Measurements from ENCODE around the gene ARHGEF39.

ARHGEF39 gene

DNA sequence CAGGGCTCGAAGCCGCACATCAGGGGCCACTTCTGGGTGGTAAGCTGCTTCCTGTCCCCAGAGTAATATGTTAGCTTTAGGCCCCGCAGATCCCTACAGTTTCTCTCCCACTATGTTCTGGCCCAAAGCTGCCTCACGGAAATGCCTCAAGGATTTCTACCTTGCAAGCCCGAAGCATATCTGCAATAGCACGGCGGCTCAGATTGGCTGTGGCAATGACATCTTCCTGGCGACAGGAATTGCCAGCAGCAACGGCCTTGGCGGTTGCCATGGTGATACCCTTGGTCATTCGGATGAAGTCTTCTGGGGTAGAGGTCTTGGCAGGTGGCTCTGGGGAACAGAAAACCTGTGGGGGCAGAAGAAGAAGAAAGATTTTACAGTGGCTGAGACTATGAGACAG, 35.0 kb upstream of the ARHGEF39 start:
- TF ChIP-seq, protein P1, sequence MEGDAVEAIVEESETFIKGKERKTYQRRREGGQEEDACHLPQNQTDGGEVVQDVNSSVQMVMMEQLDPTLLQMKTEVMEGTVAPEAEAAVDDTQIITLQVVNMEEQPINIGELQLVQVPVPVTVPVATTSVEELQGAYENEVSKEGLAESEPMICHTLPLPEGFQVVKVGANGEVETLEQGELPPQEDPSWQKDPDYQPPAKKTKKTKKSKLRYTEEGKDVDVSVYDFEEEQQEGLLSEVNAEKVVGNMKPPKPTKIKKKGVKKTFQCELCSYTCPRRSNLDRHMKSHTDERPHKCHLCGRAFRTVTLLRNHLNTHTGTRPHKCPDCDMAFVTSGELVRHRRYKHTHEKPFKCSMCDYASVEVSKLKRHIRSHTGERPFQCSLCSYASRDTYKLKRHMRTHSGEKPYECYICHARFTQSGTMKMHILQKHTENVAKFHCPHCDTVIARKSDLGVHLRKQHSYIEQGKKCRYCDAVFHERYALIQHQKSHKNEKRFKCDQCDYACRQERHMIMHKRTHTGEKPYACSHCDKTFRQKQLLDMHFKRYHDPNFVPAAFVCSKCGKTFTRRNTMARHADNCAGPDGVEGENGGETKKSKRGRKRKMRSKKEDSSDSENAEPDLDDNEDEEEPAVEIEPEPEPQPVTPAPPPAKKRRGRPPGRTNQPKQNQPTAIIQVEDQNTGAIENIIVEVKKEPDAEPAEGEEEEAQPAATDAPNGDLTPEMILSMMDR (conservative IDR thresholded peaks at IDR 0.05; ENCODE audit: low read depth, low read length): no peak
- no peak for DNase-seq (ENCODE audit: low read depth)
- H3K4me3 ChIP-seq (ENCODE audit: low read length): no peak overlapping the region

GRCh38 chr9:35698231-35698630, 33.2 kb upstream of the ARHGEF39 start:
- no peak for DNase-seq (ENCODE audit: low read depth)
- no peak overlapping the region for H3K4me3 ChIP-seq (ENCODE audit: low read length)
- TF ChIP-seq, protein P1 (conservative IDR thresholded peaks at IDR 0.05; ENCODE audit: low read depth, low read length): no peak

GRCh38 chr9:35697486-35697885, 32.5 kb upstream of the ARHGEF39 start:
- TF ChIP-seq, protein P1 (conservative IDR thresholded peaks at IDR 0.05; ENCODE audit: low read depth, low read length): no peak
- H3K4me3 ChIP-seq (ENCODE audit: low read length): no peak overlapping the region
- no peak for DNase-seq (ENCODE audit: low read depth)

GRCh38 chr9:35696520-35697215, 31.7 kb upstream of the ARHGEF39 start:
- DNase-seq (ENCODE audit: low read depth): no peak
- TF ChIP-seq, protein P1 (conservative IDR thresholded peaks at IDR 0.05; ENCODE audit: low read depth, low read length): peak; percentile 97
- no peak overlapping the region for H3K4me3 ChIP-seq (ENCODE audit: low read length)

DNA sequence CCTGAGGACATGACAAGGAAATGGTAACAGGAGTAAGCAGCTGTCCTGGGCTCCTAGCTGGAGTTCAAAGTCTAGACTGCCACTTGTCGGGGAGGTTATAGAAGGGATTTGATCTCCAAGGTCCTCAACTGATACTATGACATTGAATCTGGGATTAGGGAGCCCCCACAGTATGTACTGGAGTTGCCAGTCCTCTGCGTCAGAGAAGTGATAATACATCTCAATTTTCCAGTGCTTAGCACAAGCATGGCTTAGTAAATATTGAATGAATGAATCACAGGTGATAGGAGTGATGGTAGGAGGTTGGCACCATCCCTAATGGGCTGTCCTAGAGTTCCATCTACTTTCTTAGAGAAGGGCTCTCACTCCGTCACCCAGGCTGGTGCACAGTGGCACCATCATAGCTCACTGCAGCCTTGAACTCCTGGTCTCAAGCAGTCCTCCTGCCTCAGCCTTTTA, 31.0 kb upstream of the ARHGEF39 start:
- TF ChIP-seq, protein P1 (conservative IDR thresholded peaks at IDR 0.05; ENCODE audit: low read depth, low read length): no peak
- no peak overlapping the region for H3K4me3 ChIP-seq (ENCODE audit: low read length)
- no peak for DNase-seq (ENCODE audit: low read depth)

DNA sequence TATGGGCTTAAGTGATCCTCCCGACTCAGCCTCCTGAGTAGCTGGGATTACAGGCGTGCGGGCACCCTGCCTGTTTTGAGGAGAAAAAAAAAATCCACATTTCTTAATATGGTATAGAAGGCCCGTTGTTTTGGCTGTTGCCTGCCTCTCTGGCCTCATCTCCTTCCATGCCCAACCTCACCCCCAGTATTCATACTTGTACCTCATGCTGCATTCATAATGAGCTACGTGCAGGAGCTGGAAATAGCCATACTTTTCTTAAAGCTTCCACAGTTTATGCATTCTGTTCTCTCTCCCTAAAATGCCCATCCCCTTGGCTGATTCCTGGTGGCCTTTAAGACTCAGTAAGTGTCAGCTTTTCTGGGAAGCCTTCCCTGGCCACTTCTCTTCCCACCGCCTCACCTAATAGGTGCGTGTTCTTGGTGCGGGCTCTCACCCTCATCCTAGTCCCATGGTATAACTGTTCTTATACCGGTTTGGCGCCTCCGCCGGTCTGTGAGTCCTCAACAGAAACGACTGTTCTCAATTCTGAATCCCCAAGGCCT, 26.8 kb upstream of the ARHGEF39 start:
- TF ChIP-seq, protein P1 (conservative IDR thresholded peaks at IDR 0.05; ENCODE audit: low read depth, low read length): no peak
- DNase-seq (ENCODE audit: low read depth): no peak
- no peak overlapping the region for H3K4me3 ChIP-seq (ENCODE audit: low read length)

GRCh38 chr9:35691334-35691650, 26.3 kb upstream of the ARHGEF39 start:
- TF ChIP-seq, protein P1 (conservative IDR thresholded peaks at IDR 0.05; ENCODE audit: low read depth, low read length): no peak
- H3K4me3 ChIP-seq (ENCODE audit: low read length): peak overlapping the region; percentile 81
- no peak for DNase-seq (ENCODE audit: low read depth)
